ENCODE measurements around the gene MSI2.

DNA sequence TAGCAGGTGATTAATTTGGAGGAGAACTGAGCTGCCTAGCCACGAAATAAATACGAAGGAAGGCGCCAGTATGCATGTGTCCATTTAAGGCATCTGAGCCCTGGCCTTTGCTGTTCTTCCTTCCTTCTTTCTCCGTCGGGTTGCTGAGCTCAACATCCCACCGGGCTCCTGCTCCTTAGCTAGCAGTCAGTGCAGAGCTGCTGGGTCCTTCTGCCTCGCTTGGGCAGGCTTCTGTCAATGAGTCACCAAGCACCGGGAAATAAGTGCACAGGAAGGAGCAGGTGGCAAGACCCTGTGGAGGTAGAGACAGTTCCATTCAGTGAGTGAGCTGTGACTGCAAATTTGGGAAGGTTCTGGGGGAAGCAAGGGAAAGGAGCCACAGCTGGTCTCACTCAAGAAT lies 368.1 kb downstream of the MSI2 start:
- no peak for TF ChIP-seq CTCF (IDR thresholded peaks at IDR 0.05)
- no peak for TF ChIP-seq POLR2A (IDR thresholded peaks at IDR 0.05)

All from thyroid gland (tissue), 4 donors.